ENCODE results near the gene ADAMTS16.

ADAMTS16 gene

DNA sequence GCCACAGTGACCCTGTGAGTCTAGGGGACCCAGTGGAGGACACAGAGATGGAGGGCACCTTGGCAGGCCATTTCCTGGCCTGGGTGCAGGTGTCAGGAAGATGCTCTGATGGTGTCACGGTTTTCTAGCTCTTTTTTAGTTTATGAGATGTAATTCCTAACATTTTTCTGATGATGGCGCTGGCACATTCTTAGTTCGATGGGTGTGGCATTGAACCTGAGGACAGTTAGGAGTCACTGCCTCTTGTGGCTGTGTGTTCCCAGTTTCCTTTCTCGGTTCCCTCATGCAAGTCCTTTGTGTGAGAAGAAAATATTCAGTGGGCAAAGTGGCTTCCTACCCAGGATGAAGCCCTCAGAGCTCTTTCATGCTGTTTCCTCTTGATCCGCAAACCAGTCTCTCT lies 152.9 kb downstream of the ADAMTS16 start:
- no peak for DNase-seq

DNA sequence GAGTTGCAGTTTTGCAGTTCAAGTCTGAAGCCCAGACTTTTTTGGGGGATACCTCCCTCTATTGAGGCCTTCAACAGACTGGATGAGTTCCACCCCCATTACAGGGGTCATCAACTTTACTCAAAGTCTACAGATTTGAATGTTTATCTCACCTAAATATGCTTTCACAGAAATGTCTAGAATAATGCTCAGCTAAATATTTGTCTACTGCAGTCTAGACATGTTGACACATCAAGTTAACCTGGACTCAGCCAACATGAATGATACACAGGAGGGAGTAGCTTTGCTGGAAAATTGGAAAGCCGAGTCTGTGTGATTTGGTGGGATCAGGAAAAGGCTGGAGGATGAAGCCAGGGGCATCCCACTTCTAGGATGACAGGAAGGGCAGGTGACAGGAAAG lies 154.3 kb downstream of the ADAMTS16 start:
- DNase-seq: no peak

DNA sequence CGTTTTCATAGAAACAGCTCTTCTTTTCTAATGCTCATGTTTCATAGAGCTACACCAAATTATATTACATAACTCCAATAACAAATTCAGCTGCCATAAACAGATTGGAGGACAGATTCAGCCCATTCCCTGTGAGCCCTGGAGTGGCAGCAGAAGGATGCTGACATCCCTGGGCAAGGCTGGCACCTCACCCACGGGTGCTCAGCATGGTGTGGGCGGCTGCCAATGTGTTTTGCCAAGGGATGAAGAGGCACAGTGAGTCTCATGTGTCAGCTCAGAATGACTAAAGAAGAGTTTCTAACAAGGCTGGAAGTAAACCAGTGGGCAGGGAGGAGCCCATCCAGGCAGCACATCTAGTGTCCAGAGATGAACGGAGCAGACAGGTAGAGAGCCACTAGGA lies 155.2 kb downstream of the ADAMTS16 start:
- no peak for DNase-seq

DNA sequence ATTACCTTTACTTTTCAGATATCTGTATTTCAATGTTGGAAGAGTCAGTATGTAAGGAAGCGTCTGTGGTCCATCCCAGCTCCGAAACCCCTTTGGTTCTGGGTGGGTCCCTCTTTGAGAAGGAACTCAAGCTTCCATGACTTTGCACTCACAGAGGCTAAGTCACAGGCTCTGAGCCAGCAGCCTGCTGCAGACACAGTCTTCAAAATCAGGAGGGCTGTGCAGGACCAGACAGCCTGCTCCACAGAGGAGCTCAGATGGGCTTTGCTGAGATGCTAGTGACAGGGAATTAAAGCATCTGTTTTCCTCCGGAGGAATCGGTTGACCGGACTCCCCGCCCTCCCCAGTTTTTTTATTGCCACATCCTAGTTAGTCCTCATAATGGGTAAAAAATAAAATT lies 155.9 kb downstream of the ADAMTS16 start:
- DNase-seq: no peak

DNA sequence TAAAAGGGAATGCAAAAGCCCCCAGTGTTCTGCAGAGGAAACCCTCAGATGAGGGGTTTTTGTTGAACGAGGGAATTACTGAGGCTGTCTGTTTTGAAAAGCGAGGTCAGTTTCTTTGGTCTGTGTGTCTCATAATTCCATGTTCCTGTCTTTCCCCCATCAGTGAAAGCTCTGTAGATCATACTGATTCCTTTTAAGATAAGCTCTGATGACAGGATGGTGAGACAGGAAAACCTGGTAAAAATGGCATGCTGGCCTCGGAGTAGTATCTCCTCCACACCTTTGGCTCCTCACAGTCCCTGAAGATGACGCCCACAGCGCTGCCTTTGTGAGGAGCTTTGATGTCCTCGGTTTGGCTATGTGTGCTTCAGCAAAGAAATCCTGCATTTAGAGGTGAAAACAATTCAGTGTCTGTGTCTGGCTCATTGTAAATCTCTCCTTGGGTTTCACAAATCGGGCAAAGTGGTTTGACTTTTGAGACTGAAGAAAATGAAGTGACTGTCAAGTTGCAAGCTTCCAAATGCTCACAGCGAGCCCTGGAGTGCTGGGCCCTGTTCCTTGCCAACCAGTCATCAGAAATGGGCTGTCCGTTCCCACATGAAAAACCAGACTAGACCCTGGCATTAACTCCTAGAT lies 157.4 kb downstream of the ADAMTS16 start:
- DNase-seq: no peak

DNA sequence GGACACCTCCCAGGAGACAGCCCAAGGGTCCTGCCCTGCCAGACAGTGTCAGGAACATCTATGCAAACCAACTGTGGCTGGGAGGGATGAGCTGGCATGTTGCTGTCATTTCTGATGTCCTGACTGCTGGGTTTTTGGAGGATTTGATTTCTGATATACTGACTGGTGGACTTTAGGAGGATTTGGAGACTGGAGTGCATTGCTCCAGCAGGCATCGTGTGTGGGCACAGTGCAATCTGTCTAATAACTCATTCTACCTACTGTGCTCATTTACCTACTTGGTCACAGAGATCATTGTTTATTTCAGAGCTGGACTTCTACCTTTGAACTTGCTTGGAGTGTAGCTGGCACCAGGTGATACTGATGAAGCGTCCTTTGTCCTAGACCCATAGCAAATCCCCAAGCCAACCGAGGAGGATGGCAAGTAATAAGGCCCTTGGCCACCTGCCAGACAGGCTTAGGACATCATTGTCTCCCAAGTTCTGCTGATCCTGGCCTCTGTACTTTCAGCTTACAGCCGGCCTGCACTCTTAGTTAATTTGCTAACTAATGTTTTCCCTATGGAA lies 158.0 kb downstream of the ADAMTS16 start:
- no peak for DNase-seq

DNA sequence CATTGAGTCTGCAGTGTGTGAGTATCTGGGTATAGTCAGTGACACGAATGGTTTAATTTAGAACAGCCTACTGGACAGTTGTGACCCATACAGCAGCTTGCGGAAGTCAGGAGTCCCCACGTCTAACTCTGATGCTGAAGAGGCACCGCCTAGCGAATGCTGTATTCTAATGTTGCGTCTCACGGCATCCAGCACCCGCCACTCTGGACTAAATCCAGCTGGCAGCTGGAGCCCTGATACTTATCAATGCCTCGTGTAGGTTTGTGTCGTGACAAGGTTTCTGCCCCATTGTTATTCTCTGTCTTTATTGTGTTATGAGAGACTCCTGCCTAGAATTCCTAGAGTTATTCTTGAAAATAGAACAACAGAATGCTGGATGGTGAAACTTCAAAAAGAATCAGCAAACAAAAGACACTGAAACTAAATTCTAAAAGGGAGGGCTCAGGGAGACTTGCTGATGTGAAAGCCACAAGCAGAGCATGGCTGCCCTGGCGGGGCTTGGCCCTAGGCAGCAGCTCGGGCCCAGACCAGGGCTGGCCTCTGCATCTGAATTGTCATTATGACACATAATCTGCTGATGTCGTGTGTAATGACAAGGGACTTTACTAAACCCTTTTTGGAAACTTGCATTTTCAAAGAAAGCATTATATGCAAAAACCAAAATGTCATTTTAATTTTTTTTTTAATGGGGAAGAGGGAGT lies 158.9 kb downstream of the ADAMTS16 start:
- DNase-seq: no peak

DNA sequence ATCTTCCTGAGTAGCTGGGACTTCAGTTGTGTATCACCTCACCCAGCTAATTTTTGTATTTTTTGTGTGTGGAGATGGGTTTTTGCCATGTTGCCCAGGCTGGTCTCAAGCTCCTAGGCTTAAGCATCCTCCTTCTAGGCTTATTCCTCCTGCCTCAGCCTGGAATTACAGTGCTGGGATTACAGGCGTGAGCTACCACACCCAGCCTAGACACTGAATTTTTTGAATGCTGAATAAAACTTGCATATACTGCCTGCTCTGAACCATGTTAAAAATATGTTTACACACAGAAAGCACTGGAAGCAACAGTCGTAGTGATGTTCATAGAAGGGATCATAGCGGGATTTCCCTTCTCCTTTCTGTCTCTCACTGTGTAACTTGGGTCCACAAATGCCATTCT lies 161.0 kb downstream of the ADAMTS16 start:
- DNase-seq: no peak

DNA sequence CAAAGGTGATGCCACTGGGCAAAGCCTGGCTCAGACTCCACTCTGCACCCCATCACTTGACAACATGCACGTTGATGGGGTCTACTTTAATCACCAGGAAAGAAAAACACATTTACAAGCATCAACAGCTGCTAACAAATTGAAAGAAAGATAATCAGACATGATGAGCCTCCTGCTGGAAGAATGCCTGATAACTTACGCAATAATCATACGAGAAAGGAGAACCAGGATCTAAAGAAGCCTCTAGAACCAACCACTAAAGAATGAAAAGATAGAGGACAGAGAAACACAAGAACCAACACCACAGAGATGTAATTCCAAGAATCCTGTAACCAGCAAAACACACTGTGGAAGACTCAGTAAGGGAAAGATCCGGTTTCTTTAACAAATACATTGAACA lies 162.1 kb downstream of the ADAMTS16 start:
- DNase-seq: no peak

DNA sequence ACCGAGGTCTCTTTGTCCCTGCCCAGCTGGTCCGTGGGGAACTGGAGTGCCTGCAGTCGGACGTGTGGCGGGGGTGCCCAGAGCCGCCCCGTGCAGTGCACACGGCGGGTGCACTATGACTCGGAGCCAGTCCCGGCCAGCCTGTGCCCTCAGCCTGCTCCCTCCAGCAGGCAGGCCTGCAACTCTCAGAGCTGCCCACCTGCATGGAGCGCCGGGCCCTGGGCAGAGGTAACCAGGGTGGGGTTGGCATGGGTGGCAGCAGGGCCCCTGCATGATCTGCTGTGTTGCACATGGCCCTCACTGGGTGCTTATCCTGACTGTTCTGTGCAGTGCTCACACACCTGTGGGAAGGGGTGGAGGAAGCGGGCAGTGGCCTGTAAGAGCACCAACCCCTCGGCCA lies 163.1 kb downstream of the ADAMTS16 start:
- no peak for DNase-seq

DNA sequence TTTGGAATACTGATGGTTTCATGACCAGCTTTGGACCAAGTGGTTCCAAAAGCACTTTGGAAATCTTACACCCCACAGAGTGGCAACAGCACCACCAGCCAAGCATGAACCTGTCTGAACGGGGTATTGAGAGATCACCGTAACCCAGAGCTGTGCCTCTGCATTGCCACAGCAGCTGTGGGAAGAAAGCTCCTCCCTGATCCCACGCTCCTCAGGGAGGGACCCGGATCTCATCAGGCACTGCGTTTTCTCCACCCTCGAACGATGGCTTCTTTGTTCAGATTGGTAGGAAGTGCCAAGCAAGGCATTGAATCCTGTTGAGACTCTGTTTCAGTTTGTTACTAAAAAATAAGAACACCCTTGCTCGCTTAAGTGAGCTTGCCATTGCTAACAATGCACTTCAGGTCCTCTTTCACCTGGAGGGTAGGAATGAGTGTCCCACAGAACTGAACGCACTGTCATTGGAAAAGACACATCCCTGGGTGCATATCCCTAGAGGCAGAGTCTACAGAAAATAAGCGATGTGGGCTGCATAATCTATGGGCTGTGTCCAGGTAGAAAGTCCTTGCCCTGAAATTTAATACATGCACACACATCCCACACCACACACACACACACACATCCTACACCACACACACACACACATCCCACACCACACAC lies 164.4 kb downstream of the ADAMTS16 start:
- DNase-seq: no peak

DNA sequence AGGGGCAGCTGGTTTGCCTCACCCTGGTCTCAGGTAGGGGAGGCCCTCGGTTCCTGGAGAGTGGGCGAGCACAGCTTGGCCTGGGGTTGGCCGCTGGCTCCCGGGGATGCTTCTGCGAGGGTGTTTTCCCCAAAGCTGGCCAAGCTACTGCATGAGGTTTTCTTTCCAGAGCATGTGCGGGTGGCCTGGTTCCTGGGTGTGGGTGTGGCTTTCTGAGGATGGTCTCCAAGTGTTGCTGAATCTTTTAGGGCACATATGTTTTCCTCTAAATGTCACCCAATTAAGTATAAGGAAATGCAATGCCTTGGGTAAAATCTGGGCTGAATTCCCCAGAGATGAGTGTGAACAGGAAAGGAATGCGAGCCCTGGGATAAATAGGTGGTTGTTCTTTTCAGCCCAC lies 166.6 kb downstream of the ADAMTS16 start:
- DNase-seq: no peak

DNA sequence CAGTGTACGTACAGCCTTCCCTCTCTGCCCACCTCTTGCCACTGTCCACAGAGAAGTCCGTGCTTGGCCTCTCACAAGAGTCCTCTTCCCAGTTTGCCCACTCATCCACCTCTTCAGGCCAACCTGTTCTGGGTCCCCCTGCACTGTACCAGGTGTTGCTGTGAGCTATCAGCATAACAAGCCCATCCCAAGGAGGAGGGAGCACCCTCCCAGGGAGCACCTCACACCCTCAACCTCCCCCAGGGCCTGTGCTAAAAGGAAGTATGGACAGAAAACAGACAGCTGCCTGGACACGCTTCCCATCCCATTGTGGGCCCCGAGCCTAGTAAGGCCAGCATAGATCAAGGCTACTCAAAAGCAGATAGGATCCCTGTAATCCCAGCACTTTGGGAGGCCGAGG lies 168.2 kb downstream of the ADAMTS16 start:
- DNase-seq: no peak

DNA sequence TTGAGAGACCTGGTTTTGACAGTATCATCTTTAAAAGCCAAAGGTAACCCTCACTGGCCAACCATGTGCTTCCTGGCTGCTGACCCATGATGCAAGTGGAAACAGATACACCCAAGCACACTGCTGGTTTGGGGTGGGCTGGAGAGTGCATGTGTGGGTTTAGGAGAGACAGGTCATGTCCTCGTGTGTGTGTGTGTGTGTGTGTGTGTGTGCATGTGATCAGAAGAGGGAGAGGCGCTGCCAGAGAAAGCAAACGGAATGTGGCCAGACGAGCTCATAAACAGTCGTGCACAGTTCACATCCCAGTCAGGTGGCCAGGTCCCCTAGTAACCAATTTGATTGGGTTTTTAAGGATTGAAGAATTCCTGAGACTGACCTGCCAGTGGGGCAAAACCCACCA lies 169.5 kb downstream of the ADAMTS16 start:
- no peak for DNase-seq

DNA sequence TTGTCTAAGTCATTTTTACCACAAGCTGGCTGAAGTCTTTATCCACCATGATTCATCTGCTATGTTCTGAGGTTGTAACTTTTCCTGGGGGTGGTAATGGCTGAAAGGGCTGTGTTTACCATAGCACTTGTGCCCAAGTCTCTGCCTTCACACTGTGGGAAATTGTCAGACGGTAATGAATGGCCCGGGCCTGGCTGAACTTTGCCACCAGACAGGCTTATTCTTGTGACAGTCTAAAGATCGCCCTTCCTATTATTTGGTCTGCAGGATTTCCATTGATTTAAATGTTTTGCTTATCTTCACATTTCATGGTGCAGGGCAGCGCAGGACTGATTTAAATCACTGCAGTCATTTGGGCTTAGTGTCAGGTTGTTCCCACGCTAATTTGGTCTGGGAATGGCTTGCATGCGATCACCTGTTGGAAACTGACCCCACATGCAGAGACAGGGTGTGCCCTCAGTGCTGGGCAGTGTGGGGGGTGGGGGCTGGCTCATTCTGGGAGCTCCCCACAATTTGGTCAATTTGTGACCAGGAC lies 173.0 kb downstream of the ADAMTS16 start:
- DNase-seq: no peak

DNA sequence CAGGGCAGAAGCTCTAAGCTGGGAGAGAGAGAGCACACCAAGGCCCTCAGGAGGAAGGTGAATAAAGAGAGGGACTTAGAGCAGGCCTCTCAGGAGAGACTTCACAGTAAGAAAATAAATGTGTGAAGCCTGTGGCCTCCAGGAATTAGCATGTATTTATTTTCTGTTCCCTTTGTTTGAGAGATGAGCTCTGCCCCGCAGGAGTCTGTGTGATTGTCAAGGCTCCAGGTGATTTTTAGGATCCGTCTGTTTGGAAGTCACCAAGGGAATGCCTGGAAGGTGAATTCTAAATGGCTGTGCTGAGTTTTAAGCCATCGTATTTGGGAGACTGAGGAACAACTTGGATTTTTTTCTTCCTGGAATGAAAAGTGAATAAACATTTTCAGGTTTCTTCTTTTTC lies 174.0 kb downstream of the ADAMTS16 start:
- no peak for DNase-seq

DNA sequence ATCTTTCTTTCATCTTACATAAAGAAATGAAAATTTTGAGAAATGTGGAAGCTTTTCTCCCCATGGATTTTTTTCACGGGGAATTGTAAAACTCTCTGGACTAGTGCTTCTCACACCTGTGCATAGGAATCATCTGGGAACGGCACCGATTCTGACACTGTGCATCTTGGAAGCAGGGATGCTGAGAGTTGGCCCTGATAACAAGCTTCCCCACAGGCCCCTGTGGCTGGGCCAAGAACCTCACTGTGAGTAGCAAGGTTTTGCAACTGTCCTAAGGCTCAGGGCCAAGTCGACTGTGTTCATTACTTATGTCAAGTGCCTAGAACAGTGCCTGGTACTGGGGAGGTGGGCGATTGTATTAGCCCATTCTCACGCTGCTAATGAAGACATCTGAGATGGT lies 174.5 kb downstream of the ADAMTS16 start:
- no peak for DNase-seq

DNA sequence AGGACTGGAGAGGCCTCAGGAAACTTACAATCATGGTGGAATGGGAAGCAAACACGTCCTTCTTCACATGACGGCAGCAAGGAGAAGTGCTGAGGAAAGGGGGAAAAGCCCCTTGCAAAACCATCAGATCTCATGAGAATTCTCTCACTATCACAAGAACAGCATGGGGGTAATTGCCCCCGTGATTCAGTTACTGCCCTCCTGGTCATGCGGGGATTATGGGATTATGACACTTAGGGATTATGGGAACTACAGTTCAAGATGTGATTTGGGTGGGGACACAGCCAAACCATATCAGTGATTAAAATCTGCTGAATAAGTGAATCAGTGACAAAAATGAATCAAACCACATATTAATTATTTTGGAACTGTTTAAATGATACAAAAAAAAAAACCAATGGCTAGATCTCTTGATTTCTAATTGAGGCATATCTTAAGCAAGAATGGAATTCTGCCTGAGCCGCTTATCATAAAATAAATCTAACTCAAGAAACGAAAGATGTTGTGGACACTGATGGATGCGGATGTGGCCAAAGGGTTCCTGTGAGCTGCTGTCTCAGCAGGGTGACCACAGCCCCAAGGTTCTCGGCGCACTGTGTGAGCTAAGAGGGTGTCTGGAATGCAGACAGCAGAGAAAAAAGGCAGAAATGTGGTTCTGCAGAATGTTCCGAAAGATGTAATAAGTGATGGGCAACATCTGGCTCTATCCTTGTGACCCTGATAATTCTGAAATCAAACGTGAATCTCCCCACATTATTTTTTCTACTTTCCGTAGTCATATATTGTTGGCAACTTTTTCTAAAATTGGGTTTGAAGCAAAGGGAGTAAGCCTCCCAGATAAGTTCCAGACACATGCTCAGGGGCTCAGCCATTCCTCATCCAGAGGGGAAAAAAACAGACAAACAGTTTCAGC lies 175.2 kb downstream of the ADAMTS16 start:
- DNase-seq: no peak

DNA sequence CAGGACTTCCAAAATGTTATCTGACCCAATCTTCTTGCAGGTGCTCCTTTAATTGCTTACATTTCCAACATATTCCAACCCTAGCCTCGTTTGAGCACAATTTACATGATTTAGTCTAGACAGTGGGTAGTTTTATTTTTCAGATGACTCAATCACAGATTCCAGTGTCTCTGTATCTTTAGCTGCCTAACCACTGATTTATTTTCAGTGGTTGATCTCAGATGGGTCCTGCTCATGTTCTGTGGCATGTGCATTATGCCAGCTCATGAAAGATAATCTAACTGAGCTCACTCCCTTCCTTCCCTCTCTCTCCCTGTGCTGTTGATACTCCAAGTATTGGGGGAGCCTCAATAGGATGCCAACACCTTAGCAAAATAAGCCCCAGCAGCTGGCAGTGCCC lies 176.2 kb downstream of the ADAMTS16 start:
- no peak for DNase-seq

DNA sequence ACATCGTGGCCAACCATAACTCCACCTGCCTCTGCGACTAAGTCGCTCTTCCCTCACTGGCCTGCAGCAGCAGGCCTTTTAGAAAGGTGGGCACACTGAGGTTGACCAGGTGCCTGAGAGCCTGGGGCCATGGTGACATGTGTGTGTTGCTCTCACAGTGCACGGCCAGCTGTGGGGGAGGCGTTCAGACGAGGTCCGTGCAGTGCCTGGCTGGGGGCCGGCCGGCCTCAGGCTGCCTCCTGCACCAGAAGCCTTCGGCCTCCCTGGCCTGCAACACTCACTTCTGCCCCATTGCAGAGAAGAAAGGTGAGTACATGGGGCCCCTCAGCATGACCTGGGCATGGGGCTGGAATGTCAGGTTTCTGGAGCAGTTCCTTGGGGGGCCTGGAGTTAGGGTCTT lies 177.8 kb downstream of the ADAMTS16 start:
- no peak for DNase-seq

DNA sequence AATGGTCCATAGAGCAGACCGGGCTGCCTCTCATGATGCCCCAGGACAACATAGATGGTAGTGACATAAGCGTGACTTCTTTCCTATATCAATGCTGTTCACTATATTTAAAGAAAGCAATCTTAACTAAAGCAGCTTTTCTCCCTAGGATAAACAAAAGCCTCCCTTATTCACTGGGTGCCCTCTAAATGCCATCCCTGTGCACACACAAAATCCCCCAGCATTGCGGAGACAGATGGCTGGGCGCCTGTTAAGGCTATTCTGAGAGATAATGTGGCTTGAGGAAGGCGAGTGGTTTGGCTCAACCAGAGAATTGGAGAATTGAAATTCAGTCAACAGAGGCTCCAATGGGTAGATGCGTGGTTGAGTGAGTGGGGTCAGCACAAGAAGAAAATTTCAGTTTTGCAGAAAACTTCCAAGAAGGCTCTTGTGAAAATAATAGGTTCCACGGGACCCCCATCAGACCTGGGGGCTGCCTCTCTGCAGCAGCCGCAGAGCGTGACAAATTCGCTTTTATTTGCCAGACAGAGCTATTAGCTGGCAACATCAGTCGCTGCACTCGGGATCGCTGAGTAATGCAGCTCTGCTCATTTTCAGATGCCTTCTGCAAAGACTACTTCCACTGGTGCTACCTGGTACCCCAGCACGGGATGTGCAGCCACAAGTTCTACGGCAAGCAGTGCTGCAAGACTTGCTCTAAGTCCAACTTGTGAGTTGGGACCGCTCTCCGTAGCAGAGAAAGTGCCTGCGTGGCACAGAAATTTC lies 178.5 kb downstream of the ADAMTS16 start:
- DNase-seq: no peak

Data from activated CD4-positive, alpha-beta T cell treated with anti-CD3 and anti-CD28 coated beads, Interleukin-10, Interleukin-2, amounts not matched to agents 100 ng/mL and 50 ng/mL, durations not matched to agents 16 hours and 8 hours (primary cell).